Mesodermal cell (in vitro differentiated cells): ENCODE measurements around the gene ATP1A4.

ENCODE experiments used
- H3K27ac ChIP-seq: 2 replicates; pipeline ENCODE4 v1.7.0; 2013; ENCODE audit warnings: mild to moderate bottlenecking, low read depth, low read length, moderate library complexity; ENCODE audit not compliant: severe bottlenecking
- H3K36me3 ChIP-seq: 2 replicates; pipeline ENCODE4 v1.7.1; 2013; ENCODE audit warnings: mild to moderate bottlenecking, low read length, moderate library complexity; ENCODE audit not compliant: control insufficient read depth, insufficient read depth
- H3K4me1 ChIP-seq: one replicate; pipeline ENCODE4 v1.7.1; 2013; ENCODE audit warnings: mild to moderate bottlenecking, low read length; ENCODE audit not compliant: insufficient read depth, control insufficient read depth, poor library complexity, severe bottlenecking
- H3K4me3 ChIP-seq: 2 replicates; pipeline ENCODE4 v1.7.0; 2013; ENCODE audit warnings: low read length, control low read depth, mild to moderate bottlenecking; ENCODE audit not compliant: insufficient read depth, poor library complexity, severe bottlenecking; ENCODE audit errors: extremely low read depth
- H3K9me3 ChIP-seq: 2 replicates; pipeline ENCODE4 v1.7.1; 2013; ENCODE audit warnings: mild to moderate bottlenecking, low read length, moderate library complexity; ENCODE audit not compliant: control insufficient read depth
- WGBS, 2 experiments: methylation state at CpG; one replicate each; pipeline ENCODE4 v1.1.5; 2013; ENCODE audit warnings: missing lambda C conversion rate in 2 of 2; ENCODE audit not compliant: insufficient coverage in 2 of 2; 5-methylcytosine and 5-hydroxymethylcytosine counted together

ATP1A4 gene

GRCh38 chr1:160113407-160113806 lies 38.0 kb upstream of the ATP1A4 start:
- H3K27ac ChIP-seq, result peak overlapping the region; percentile 10
- H3K9me3 ChIP-seq, result no peaks in the 10 kb centered on the region
- no peak overlapping the region for H3K4me3 ChIP-seq
- peaks cover 28% of the 10 kb centered on the region for H3K4me1 ChIP-seq
- no peaks in the 10 kb centered on the region for H3K36me3 ChIP-seq
- WGBS, 2 experiments, result 75 to 86% methylated on average over 5 to 7 of the region's 8 CpGs

- Histone ChIP-seq H3K4me1 (peaks cover 25% of the 10 kb centered on the region), H3K27ac (no peak overlapping the region), H3K36me3 (no peaks in the 10 kb centered on the region), H3K9me3 (no peaks in the 10 kb centered on the region), H3K4me3 (no peak overlapping the region)
- WGBS, 2 experiments, result 43 to 63% methylated on average over 3 to 4 of the region's 4 CpGs
Measured at GRCh38 chr1:160114085-160114484, 37.3 kb upstream of the ATP1A4 start.

GRCh38 chr1:160115545-160116282 lies 35.7 kb upstream of the ATP1A4 start, which contains the start of gene ATP1A2:
Gene ATP1A2 (plus strand): TSS chr1:160115759. CDS start chr1:160115862, 103 bp downstream.
- no peaks in the 10 kb centered on the region for H3K36me3 ChIP-seq
- peak within 1 kb of the TSS; percentile 1 for H3K4me3 ChIP-seq
- no peaks in the 10 kb centered on the region for H3K9me3 ChIP-seq
- H3K4me1 ChIP-seq, result peaks cover 23% of the 10 kb centered on the region
- H3K27ac ChIP-seq, result no peak within 1 kb of the TSS
- WGBS, 2 experiments, result 20 to 30% methylated on average over 4 to 14 of the region's 16 CpGs

GRCh38 chr1:160116283-160117147 lies 34.9 kb upstream of the ATP1A4 start:
- no peak overlapping the region for H3K27ac ChIP-seq
- peak overlapping the region; percentile 1 for H3K4me3 ChIP-seq
- H3K36me3 ChIP-seq, result no peaks in the 10 kb centered on the region
- H3K4me1 ChIP-seq, result peaks cover 23% of the 10 kb centered on the region
- no peaks in the 10 kb centered on the region for H3K9me3 ChIP-seq
- WGBS, 2 experiments, result 66% methylated on average over 6 to 8 of the region's 12 CpGs

- WGBS, 2 experiments, result no CpG with 5 or more reads among the region's 1 CpG
- no peaks in the 10 kb centered on the region for H3K9me3 ChIP-seq
- H3K27ac ChIP-seq, result no peak overlapping the region
- H3K4me1 ChIP-seq, result peaks cover 23% of the 10 kb centered on the region
- H3K36me3 ChIP-seq, result no peaks in the 10 kb centered on the region
- H3K4me3 ChIP-seq, result no peak overlapping the region
Measured at GRCh38 chr1:160117300-160117699, 34.1 kb upstream of the ATP1A4 start.

- 25 to 40% methylated on average over 1 to 4 of the region's 8 CpGs for WGBS, 2 experiments
- no peak overlapping the region for H3K27ac ChIP-seq
- no peak overlapping the region for H3K4me3 ChIP-seq
- H3K9me3 ChIP-seq, result no peaks in the 10 kb centered on the region
- no peaks in the 10 kb centered on the region for H3K36me3 ChIP-seq
- peaks cover 23% of the 10 kb centered on the region for H3K4me1 ChIP-seq
Measured at GRCh38 chr1:160117709-160118183, 33.7 kb upstream of the ATP1A4 start.

- Histone ChIP-seq H3K27ac (no peak overlapping the region), H3K4me1 (peaks cover 23% of the 10 kb centered on the region), H3K36me3 (no peaks in the 10 kb centered on the region), H3K4me3 (no peak overlapping the region), H3K9me3 (no peaks in the 10 kb centered on the region)
- 80% methylated on average over 1 of the region's 3 CpGs; no CpG with 5 or more reads in 1 of the 2 experiments for WGBS, 2 experiments
Measured at GRCh38 chr1:160118928-160119327, 32.5 kb upstream of the ATP1A4 start.

GRCh38 chr1:160120797-160121196 lies 30.6 kb upstream of the ATP1A4 start:
- Histone ChIP-seq H3K9me3 (no peaks in the 10 kb centered on the region), H3K4me1 (peaks cover 23% of the 10 kb centered on the region), H3K36me3 (no peaks in the 10 kb centered on the region), H3K4me3 (no peak overlapping the region), H3K27ac (no peak overlapping the region)
- 60 to 100% methylated on average over 1 of the region's 5 CpGs for WGBS, 2 experiments

GRCh38 chr1:160121388-160121787 lies 30.0 kb upstream of the ATP1A4 start:
- WGBS, 2 experiments, result no CpG with 5 or more reads among the region's 1 CpG
- H3K9me3 ChIP-seq, result no peaks in the 10 kb centered on the region
- H3K27ac ChIP-seq, result no peak overlapping the region
- peaks cover 19% of the 10 kb centered on the region for H3K4me1 ChIP-seq
- no peak overlapping the region for H3K4me3 ChIP-seq
- H3K36me3 ChIP-seq, result no peaks in the 10 kb centered on the region

GRCh38 chr1:160122978-160123495 lies 28.4 kb upstream of the ATP1A4 start:
- Histone ChIP-seq H3K4me1 (peaks cover 20% of the 10 kb centered on the region), H3K36me3 (no peaks in the 10 kb centered on the region), H3K9me3 (no peaks in the 10 kb centered on the region), H3K4me3 (no peak overlapping the region), H3K27ac (no peak overlapping the region)
- WGBS, 2 experiments, result 95 to 98% methylated on average over 8 to 11 of the region's 16 CpGs
